HCT116 (cell line): Measurements from ENCODE around the gene ERG. TPM values are rescaled to one million over a fixed set of nuclear protein-coding genes. Genes with fewer than 3 reads are reported as not detected.

Experiments used
- ATAC-seq: fragments of 200-7000 bp; cut with Tn5 transposase; 2 replicates; pipeline ENCODE4 v1.9.1; 2020; ENCODE audit warnings: mild to moderate bottlenecking, moderate library complexity
- BruUV-seq: library from RNA; stranded (reverse); fragments of 400-500 nt; replicated peaks from 2 replicates; lab custom pipeline; 2021; lab: Mats Ljungman, UMichigan
- CTCF ChIA-PET: fragments of 300-600 bp; sonication (Branson Sonifier 250); formaldehyde crosslinking; loops from one replicate; lab custom pipeline; 2021; ENCODE audit warnings: antibody characterized with exemption; lab: Charles Lee
- POLR2A ChIA-PET: fragments of 300-600, 350-600 bp; sonication (Branson Sonifier 250); formaldehyde crosslinking; loops from one replicate; lab custom pipeline; 2021; ENCODE audit warnings: antibody characterized with exemption; lab: Charles Lee
- RAD21 ChIA-PET, 2 experiments: fragments of 300-600 bp; sonication (Branson Sonifier 250); formaldehyde crosslinking; loops; one replicate each; lab custom pipeline; 2023; ENCODE audit warnings: low total read pairs in 2 of 2; ENCODE audit not compliant: uncharacterized antibody in 2 of 2, unreplicated experiment in 2 of 2, low non-redundant PET in 1 of 2; lab: Charles Lee
- DNase-seq: peaks from one replicate; pipeline ENCODE4 v3.0.0-alpha.2; 2010; ENCODE audit warnings: low read depth, low spot score
- H2AFZ ChIP-seq: fragments of 200-600 bp; shearing (Covaris generic), sonication (generic); 2 replicates; pipeline ENCODE4 v1.6.1; 2017; ENCODE audit warnings: low read depth, mixed run types, mixed read lengths, antibody characterized with exemption, low read length; ENCODE audit not compliant: poor library complexity, severe bottlenecking
- H3K27ac ChIP-seq: 2 replicates; pipeline ENCODE4 v1.5.1; 2012; ENCODE audit warnings: low read depth, low read length
- H3K27me3 ChIP-seq: fragments of 200-600 bp; sonication (generic); 2 replicates; pipeline ENCODE4 v1.6.1; 2016; ENCODE audit warnings: mixed run types, low read length, mixed read lengths; ENCODE audit not compliant: insufficient read depth
- H3K36me3 ChIP-seq, 2 experiments: fragments of 200-500 bp in 1 of 2; fragments of 200-600 bp in 1 of 2; sonication (Bioruptor generic) in 1 of 2; sonication (generic) in 1 of 2; 2 replicates each; pipeline versions ENCODE4 v1.5.1 to v1.6.1; 2014 to 2016; ENCODE audit warnings: low read length in 2 of 2, inconsistent platforms in 1 of 2, mixed read lengths in 1 of 2, mixed run types in 1 of 2; ENCODE audit not compliant: insufficient read depth in 2 of 2, control insufficient read depth in 1 of 2
- H3K4me1 ChIP-seq, 2 experiments: fragments of 200-600 bp in 1 of 2; sonication (generic) in 1 of 2; 2 replicates each; pipeline versions ENCODE4 v1.5.1 to v1.6.1; 2012 to 2017; ENCODE audit warnings: low read length in 2 of 2, inconsistent platforms in 1 of 2, mild to moderate bottlenecking in 1 of 2, mixed read lengths in 1 of 2, mixed run types in 1 of 2, moderate library complexity in 1 of 2; ENCODE audit not compliant: insufficient read depth in 2 of 2, control insufficient read depth in 1 of 2
- H3K4me2 ChIP-seq: fragments of 200-600 bp; sonication (generic); 2 replicates; pipeline ENCODE4 v1.6.1; 2017; ENCODE audit warnings: mixed run types, low read length, mixed read lengths
- H3K4me3 ChIP-seq, 2 experiments: fragments of 200-600 bp in 1 of 2; sonication (generic) in 1 of 2; replicated peaks in 1 of 2; 2 replicates each; pipeline ENCODE4 v1.5.1; 2011 to 2016; ENCODE audit warnings: low read length in 2 of 2, control low read depth in 1 of 2, low read depth in 1 of 2, mild to moderate bottlenecking in 1 of 2, mixed read lengths in 1 of 2, mixed run types in 1 of 2
- H3K79me2 ChIP-seq: fragments of 200-600 bp; sonication (generic); 2 replicates; pipeline ENCODE4 v1.6.1; 2017; ENCODE audit warnings: mild to moderate bottlenecking, mixed run types, low read length, moderate library complexity, mixed read lengths; ENCODE audit not compliant: insufficient read depth
- H3K9ac ChIP-seq: fragments of 200-600 bp; sonication (generic); 2 replicates; pipeline ENCODE4 v1.6.1; 2016; ENCODE audit warnings: low read length, mixed read lengths
- H3K9me2 ChIP-seq: fragments of 200-600 bp; sonication (generic), shearing (Covaris generic); 2 replicates; pipeline ENCODE4 v1.6.1; 2017; ENCODE audit warnings: mixed run types, mild to moderate bottlenecking, moderate library complexity; ENCODE audit not compliant: insufficient read depth
- H3K9me3 ChIP-seq, 2 experiments: fragments of 200-500 bp in 1 of 2; fragments of 200-600 bp in 1 of 2; sonication (Bioruptor generic) in 1 of 2; sonication (generic) in 1 of 2; 2 replicates each; pipeline ENCODE4 v1.6.1; 2014 to 2017; ENCODE audit warnings: low read length in 2 of 2, mixed read lengths in 2 of 2, inconsistent platforms in 1 of 2, low read depth in 1 of 2, mild to moderate bottlenecking in 1 of 2, mixed run types in 1 of 2, moderate library complexity in 1 of 2; ENCODE audit not compliant: control insufficient read depth in 1 of 2, insufficient read depth in 1 of 2
- H4K20me1 ChIP-seq: fragments of 200-600 bp; sonication (generic), shearing (Covaris generic); 2 replicates; pipeline ENCODE4 v1.6.1; 2017; ENCODE audit warnings: mixed run types, mild to moderate bottlenecking, moderate library complexity; ENCODE audit not compliant: insufficient read depth
- CBX3 ChIP-seq: IDR thresholded peaks from 2 replicates; pipeline ENCODE4 v1.6.1; 2012; ENCODE audit warnings: low read depth
- CEBPB ChIP-seq: IDR thresholded peaks from 2 replicates; pipeline ENCODE4 v1.6.1; 2012; ENCODE audit warnings: low read depth
- CTCF ChIP-seq, 3 experiments: fragments of 200-600 bp in 1 of 3; sonication (generic) in 1 of 3; IDR thresholded peaks in 2 of 3; conservative IDR thresholded peaks in 1 of 3; 2 replicates each; pipeline ENCODE4 v1.5.1; 2012 to 2017; ENCODE audit warnings: low read depth in 2 of 3, low read length in 2 of 3, antibody characterized with exemption in 1 of 3, borderline replicate concordance in 1 of 3, control low read depth in 1 of 3, mild to moderate bottlenecking in 1 of 3, mixed read lengths in 1 of 3, mixed run types in 1 of 3, moderate library complexity in 1 of 3; ENCODE audit not compliant: insufficient read depth in 1 of 3
- EGR1 ChIP-seq: IDR thresholded peaks from 2 replicates; pipeline ENCODE4 v1.6.1; 2012; ENCODE audit warnings: low read depth
- ELF1 ChIP-seq: IDR thresholded peaks from 2 replicates; pipeline ENCODE4 v1.6.1; 2012; ENCODE audit warnings: low read depth, borderline replicate concordance
- FOSL1 ChIP-seq: IDR thresholded peaks from 2 replicates; pipeline ENCODE4 v1.6.1; 2012; ENCODE audit warnings: low read depth
- JUND ChIP-seq: IDR thresholded peaks from 2 replicates; pipeline ENCODE4 v1.6.1; 2012
- MAX ChIP-seq: IDR thresholded peaks from 2 replicates; pipeline ENCODE4 v1.6.1; 2012
- POLR2A ChIP-seq: IDR thresholded peaks from 2 replicates; pipeline ENCODE4 v1.7.0; 2011; ENCODE audit warnings: borderline replicate concordance; ENCODE audit not compliant: insufficient read depth, insufficient read length; ENCODE audit errors: extremely low read depth
- POLR2AphosphoS5 ChIP-seq: IDR thresholded peaks from 2 replicates; pipeline ENCODE4 v1.6.1; 2011; ENCODE audit warnings: mild to moderate bottlenecking, low read depth, low read length, moderate library complexity
- REST ChIP-seq: IDR thresholded peaks from 2 replicates; pipeline ENCODE4 v1.6.1; 2012; ENCODE audit warnings: low read depth
- SIN3A ChIP-seq: IDR thresholded peaks from 2 replicates; pipeline ENCODE4 v1.6.1; 2012; ENCODE audit warnings: low read depth
- SP1 ChIP-seq: IDR thresholded peaks from 2 replicates; pipeline ENCODE4 v1.6.1; 2012; ENCODE audit warnings: low read depth
- SRF ChIP-seq: IDR thresholded peaks from 2 replicates; pipeline ENCODE4 v1.6.1; 2012; ENCODE audit warnings: low read depth
- TCF7L2 ChIP-seq: IDR thresholded peaks from 2 replicates; pipeline ENCODE4 v1.7.0; 2011; ENCODE audit warnings: borderline replicate concordance, inconsistent platforms; ENCODE audit not compliant: insufficient read depth, insufficient read length; ENCODE audit errors: extremely low read depth
- YY1 ChIP-seq: IDR thresholded peaks from 2 replicates; pipeline ENCODE4 v1.6.1; 2011; ENCODE audit warnings: low read length, low read depth, moderate library complexity, mild to moderate bottlenecking; ENCODE audit not compliant: insufficient replicate concordance; ENCODE audit errors: extremely low read depth
- ZBTB33 ChIP-seq: IDR thresholded peaks from 2 replicates; pipeline ENCODE4 v1.6.1; 2011; ENCODE audit warnings: mild to moderate bottlenecking, low read length, moderate library complexity; ENCODE audit not compliant: insufficient replicate concordance; ENCODE audit errors: extremely low read depth
- ZFX ChIP-seq: fragments of 450-650 bp; IDR thresholded peaks from 2 replicates; pipeline ENCODE4 v1.6.1; 2017
- ZNF274 ChIP-seq: fragments of 200-500 bp; sonication (Bioruptor generic); IDR thresholded peaks from 2 replicates; pipeline ENCODE4 v1.6.1; 2014; ENCODE audit warnings: mild to moderate bottlenecking, low read depth, low read length, inconsistent platforms
- intact Hi-C: fragments of 100-400 bp; cut with micrococcal nuclease; formaldehyde crosslinking; loops from 2 replicates; pipeline ENCODE4 v1.10.0; 2022
- total RNA-seq: library from RNA; stranded (reverse); gene quantifications from one replicate; pipeline ENCODE4 v1.2.1, GENCODE V29; 2021; ENCODE audit not compliant: unreplicated experiment
- TF ChIP-seq, protein P1 (sequence below): IDR thresholded peaks from 2 replicates; pipeline ENCODE4 v1.6.1; 2012

ERG gene
- total RNA-seq, 1 experiment from 2014 or later, result 0.17 TPM

DNA sequence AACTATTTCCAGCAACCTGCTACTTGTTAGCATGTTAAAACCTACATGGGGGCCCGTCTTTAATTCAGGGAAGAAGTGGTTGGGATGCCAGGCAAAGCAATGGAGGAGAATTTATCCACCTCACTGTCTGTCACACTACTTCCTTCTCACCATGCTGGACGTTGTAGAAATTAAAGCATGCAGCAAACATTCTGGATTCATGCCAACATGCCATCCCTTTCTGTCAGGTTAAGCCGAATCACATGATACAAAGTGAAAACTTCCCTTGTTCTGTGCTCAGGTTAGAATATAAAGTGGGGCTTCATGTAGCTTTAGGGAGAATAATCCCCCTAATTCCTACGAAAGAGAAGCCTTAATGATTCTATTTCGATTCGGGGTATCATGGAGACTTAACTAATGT, 95.5 kb downstream of the ERG start:
- H3K4me2 ChIP-seq, result no peak overlapping the region
- H3K9me3 ChIP-seq, result no peaks in the 10 kb centered on the region
- H3K4me3 ChIP-seq, result no peak overlapping the region
- H3K27ac ChIP-seq, result no peak overlapping the region
- ChIA-PET POLR2A (no interaction called here), RAD21 (no interaction called here), CTCF (no interaction called here)
- H3K4me1 ChIP-seq, result no peaks in the 10 kb centered on the region
- H4K20me1 ChIP-seq, result no peaks in the 10 kb centered on the region
- no peak for ATAC-seq
- H3K79me2 ChIP-seq, result no peaks in the 10 kb centered on the region
- intact Hi-C loops, result no loop called here
- TF ChIP-seq FOSL1 (no peak), SP1 (no peak), REST (no peak), MAX (no peak), ELF1 (no peak), CTCF (IDR thresholded peaks at IDR 0.05 in 2 of 3, conservative IDR thresholded peaks at IDR 0.05 in 1 of 3; ENCODE audit: borderline replicate concordance in 1 of 3, insufficient read depth in 1 of 3, low read depth in 2 of 3, low read length in 2 of 3) (no peak), ZNF274 (no peak), CBX3 (no peak), EGR1 (no peak), YY1 (no peak), CEBPB (no peak), POLR2A (no peak), SIN3A (no peak), JUND (no peak), SRF (no peak), ZBTB33 (no peak), POLR2AphosphoS5 (no peak), TCF7L2 (no peak), ZFX (no peak)
- TF ChIP-seq, protein P1, sequence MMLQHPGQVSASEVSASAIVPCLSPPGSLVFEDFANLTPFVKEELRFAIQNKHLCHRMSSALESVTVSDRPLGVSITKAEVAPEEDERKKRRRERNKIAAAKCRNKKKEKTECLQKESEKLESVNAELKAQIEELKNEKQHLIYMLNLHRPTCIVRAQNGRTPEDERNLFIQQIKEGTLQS, result no peak
- peaks cover 21% of the 10 kb centered on the region; the same call in 1 of the 2 replicates for H3K27me3 ChIP-seq
- H2AFZ ChIP-seq, result no peak overlapping the region
- no TSS peak for BruUV-seq
- H3K36me3 ChIP-seq, result no peaks in the 10 kb centered on the region
- no peak for DNase-seq
- no peaks in the 10 kb centered on the region for H3K9me2 ChIP-seq
- no peak overlapping the region for H3K9ac ChIP-seq
